ENCODE results near the gene SIGLEC11.

The SIGLEC11 gene

GRCh38 chr19:49924004-49924880 is 36.7 kb downstream of the SIGLEC11 start:
- Histone ChIP-seq H3K4me3 (ENCODE audit: low read depth, low read length) (no peak overlapping the region), H3K27ac (ENCODE audit: low read depth, low read length) (no peak overlapping the region), H3K9me3 (ENCODE audit: control insufficient read depth, insufficient read depth, low read length) (no peaks in the 10 kb centered on the region), H3K9ac (ENCODE audit: low read depth, low read length) (no peak overlapping the region), H3K4me1 (ENCODE audit: control insufficient read depth, insufficient read depth, low read length) (peaks cover 2% of the 10 kb centered on the region; the same call in 1 of the 2 replicates), H3K36me3 (ENCODE audit: control insufficient read depth, insufficient read depth, low read length) (peaks cover 71% of the 10 kb centered on the region), H3K27me3 (ENCODE audit: control insufficient read depth, insufficient read depth, low read length) (no peaks in the 10 kb centered on the region)

GRCh38 chr19:49923055-49924003 is 37.6 kb downstream of the SIGLEC11 start:
- H3K27me3 ChIP-seq (ENCODE audit: control insufficient read depth, insufficient read depth, low read length): no peaks in the 10 kb centered on the region
- no peak overlapping the region for H3K4me3 ChIP-seq (ENCODE audit: low read depth, low read length)
- H3K9ac ChIP-seq (ENCODE audit: low read depth, low read length): no peak overlapping the region
- no peaks in the 10 kb centered on the region for H3K9me3 ChIP-seq (ENCODE audit: control insufficient read depth, insufficient read depth, low read length)
- H3K36me3 ChIP-seq (ENCODE audit: control insufficient read depth, insufficient read depth, low read length): peaks cover 76% of the 10 kb centered on the region
- H3K27ac ChIP-seq (ENCODE audit: low read depth, low read length): no peak overlapping the region
- H3K4me1 ChIP-seq (ENCODE audit: control insufficient read depth, insufficient read depth, low read length): no peaks in the 10 kb centered on the region; the same call in 1 of the 2 replicates

GRCh38 chr19:49921871-49922795 is 38.8 kb downstream of the SIGLEC11 start:
- no peak overlapping the region for H3K9ac ChIP-seq (ENCODE audit: low read depth, low read length)
- H3K4me1 ChIP-seq (ENCODE audit: control insufficient read depth, insufficient read depth, low read length): no peaks in the 10 kb centered on the region; the same call in 1 of the 2 replicates
- H3K27ac ChIP-seq (ENCODE audit: low read depth, low read length): no peak overlapping the region

GRCh38 chr19:49920624-49921363 is 40.2 kb downstream of the SIGLEC11 start:
- H3K9me3 ChIP-seq (ENCODE audit: control insufficient read depth, insufficient read depth, low read length): no peaks in the 10 kb centered on the region
- H3K9ac ChIP-seq (ENCODE audit: low read depth, low read length): no peak overlapping the region
- no peak overlapping the region for H3K4me3 ChIP-seq (ENCODE audit: low read depth, low read length)
- peaks cover 77% of the 10 kb centered on the region for H3K36me3 ChIP-seq (ENCODE audit: control insufficient read depth, insufficient read depth, low read length)
- no peaks in the 10 kb centered on the region; the same call in 1 of the 2 replicates for H3K4me1 ChIP-seq (ENCODE audit: control insufficient read depth, insufficient read depth, low read length)
- H3K27me3 ChIP-seq (ENCODE audit: control insufficient read depth, insufficient read depth, low read length): no peaks in the 10 kb centered on the region
- H3K27ac ChIP-seq (ENCODE audit: low read depth, low read length): no peak overlapping the region

More at GRCh38 chr19:49921871-49922795, 38.8 kb downstream of the SIGLEC11 start:
- Histone ChIP-seq H3K27me3 (ENCODE audit: control insufficient read depth, insufficient read depth, low read length) (no peaks in the 10 kb centered on the region), H3K9me3 (ENCODE audit: control insufficient read depth, insufficient read depth, low read length) (no peaks in the 10 kb centered on the region), H3K4me3 (ENCODE audit: low read depth, low read length) (no peak overlapping the region), H3K36me3 (ENCODE audit: control insufficient read depth, insufficient read depth, low read length) (peaks cover 78% of the 10 kb centered on the region)

- no peaks in the 10 kb centered on the region; the same call in 1 of the 2 replicates for H3K4me1 ChIP-seq (ENCODE audit: control insufficient read depth, insufficient read depth, low read length)
Measured at GRCh38 chr19:49918089-49918488, 42.9 kb downstream of the SIGLEC11 start.

GRCh38 chr19:49916839-49917733 is 43.9 kb downstream of the SIGLEC11 start:
- Histone ChIP-seq H3K27ac (ENCODE audit: low read depth, low read length) (no peak overlapping the region), H3K9me3 (ENCODE audit: control insufficient read depth, insufficient read depth, low read length) (no peaks in the 10 kb centered on the region), H3K9ac (ENCODE audit: low read depth, low read length) (no peak overlapping the region), H3K4me3 (ENCODE audit: low read depth, low read length) (no peak overlapping the region), H3K36me3 (ENCODE audit: control insufficient read depth, insufficient read depth, low read length) (peaks cover 75% of the 10 kb centered on the region), H3K27me3 (ENCODE audit: control insufficient read depth, insufficient read depth, low read length) (no peaks in the 10 kb centered on the region), H3K4me1 (ENCODE audit: control insufficient read depth, insufficient read depth, low read length) (no peaks in the 10 kb centered on the region; the same call in 1 of the 2 replicates)

More at GRCh38 chr19:49918089-49918488, 42.9 kb downstream of the SIGLEC11 start:
- H3K4me3 ChIP-seq (ENCODE audit: low read depth, low read length): no peak overlapping the region
- peaks cover 77% of the 10 kb centered on the region for H3K36me3 ChIP-seq (ENCODE audit: control insufficient read depth, insufficient read depth, low read length)
- no peaks in the 10 kb centered on the region for H3K27me3 ChIP-seq (ENCODE audit: control insufficient read depth, insufficient read depth, low read length)
- no peak overlapping the region for H3K27ac ChIP-seq (ENCODE audit: low read depth, low read length)
- no peak overlapping the region for H3K9ac ChIP-seq (ENCODE audit: low read depth, low read length)
- H3K9me3 ChIP-seq (ENCODE audit: control insufficient read depth, insufficient read depth, low read length): no peaks in the 10 kb centered on the region

GRCh38 chr19:49915271-49915670 is 45.7 kb downstream of the SIGLEC11 start:
- no peaks in the 10 kb centered on the region for H3K27me3 ChIP-seq (ENCODE audit: control insufficient read depth, insufficient read depth, low read length)
- no peaks in the 10 kb centered on the region for H3K4me1 ChIP-seq (ENCODE audit: control insufficient read depth, insufficient read depth, low read length)
- H3K4me3 ChIP-seq (ENCODE audit: low read depth, low read length): no peak overlapping the region
- no peak overlapping the region for H3K27ac ChIP-seq (ENCODE audit: low read depth, low read length)
- peaks cover 79% of the 10 kb centered on the region for H3K36me3 ChIP-seq (ENCODE audit: control insufficient read depth, insufficient read depth, low read length)
- no peak overlapping the region for H3K9ac ChIP-seq (ENCODE audit: low read depth, low read length)
- H3K9me3 ChIP-seq (ENCODE audit: control insufficient read depth, insufficient read depth, low read length): no peaks in the 10 kb centered on the region

- Histone ChIP-seq H3K27me3 (ENCODE audit: control insufficient read depth, insufficient read depth, low read length) (no peaks in the 10 kb centered on the region), H3K4me1 (ENCODE audit: control insufficient read depth, insufficient read depth, low read length) (no peaks in the 10 kb centered on the region), H3K36me3 (ENCODE audit: control insufficient read depth, insufficient read depth, low read length) (peaks cover 88% of the 10 kb centered on the region), H3K27ac (ENCODE audit: low read depth, low read length) (no peak overlapping the region), H3K4me3 (ENCODE audit: low read depth, low read length) (no peak overlapping the region), H3K9me3 (ENCODE audit: control insufficient read depth, insufficient read depth, low read length) (no peaks in the 10 kb centered on the region), H3K9ac (ENCODE audit: low read depth, low read length) (no peak overlapping the region)
Measured at GRCh38 chr19:49913720-49914119, 47.3 kb downstream of the SIGLEC11 start.

- Histone ChIP-seq H3K4me1 (ENCODE audit: control insufficient read depth, insufficient read depth, low read length) (no peaks in the 10 kb centered on the region), H3K9ac (ENCODE audit: low read depth, low read length) (no peak overlapping the region), H3K36me3 (ENCODE audit: control insufficient read depth, insufficient read depth, low read length) (peaks cover 89% of the 10 kb centered on the region), H3K4me3 (ENCODE audit: low read depth, low read length) (no peak overlapping the region), H3K27ac (ENCODE audit: low read depth, low read length) (no peak overlapping the region), H3K27me3 (ENCODE audit: control insufficient read depth, insufficient read depth, low read length) (no peaks in the 10 kb centered on the region), H3K9me3 (ENCODE audit: control insufficient read depth, insufficient read depth, low read length) (no peaks in the 10 kb centered on the region)
Measured at GRCh38 chr19:49912965-49913685, 47.8 kb downstream of the SIGLEC11 start.
